ENCODE measurements around the gene OPTN. TPM values are rescaled to one million over a fixed set of nuclear protein-coding genes. Genes with fewer than 3 reads are reported as not detected.
"Not testable (repeated sequence)": the region's sequence is repeated elsewhere in the genome, so short reads cannot be mapped to it uniquely, and the experiment has no call there.

Gene OPTN
- total and polyA plus RNA-seq, 12 donors, result 63.2 to 148 (median 92.5) TPM

- 61 to 74% (median 67%) methylated on average over 7 of the region's 7 CpGs for WGBS, 4 donors
- TF ChIP-seq, protein P1, sequence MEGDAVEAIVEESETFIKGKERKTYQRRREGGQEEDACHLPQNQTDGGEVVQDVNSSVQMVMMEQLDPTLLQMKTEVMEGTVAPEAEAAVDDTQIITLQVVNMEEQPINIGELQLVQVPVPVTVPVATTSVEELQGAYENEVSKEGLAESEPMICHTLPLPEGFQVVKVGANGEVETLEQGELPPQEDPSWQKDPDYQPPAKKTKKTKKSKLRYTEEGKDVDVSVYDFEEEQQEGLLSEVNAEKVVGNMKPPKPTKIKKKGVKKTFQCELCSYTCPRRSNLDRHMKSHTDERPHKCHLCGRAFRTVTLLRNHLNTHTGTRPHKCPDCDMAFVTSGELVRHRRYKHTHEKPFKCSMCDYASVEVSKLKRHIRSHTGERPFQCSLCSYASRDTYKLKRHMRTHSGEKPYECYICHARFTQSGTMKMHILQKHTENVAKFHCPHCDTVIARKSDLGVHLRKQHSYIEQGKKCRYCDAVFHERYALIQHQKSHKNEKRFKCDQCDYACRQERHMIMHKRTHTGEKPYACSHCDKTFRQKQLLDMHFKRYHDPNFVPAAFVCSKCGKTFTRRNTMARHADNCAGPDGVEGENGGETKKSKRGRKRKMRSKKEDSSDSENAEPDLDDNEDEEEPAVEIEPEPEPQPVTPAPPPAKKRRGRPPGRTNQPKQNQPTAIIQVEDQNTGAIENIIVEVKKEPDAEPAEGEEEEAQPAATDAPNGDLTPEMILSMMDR (IDR thresholded peaks at IDR 0.05), result no peak
- no peak for TF ChIP-seq POLR2A (IDR thresholded peaks at IDR 0.05)
- Histone ChIP-seq H3K27ac (peak overlapping the region in 1 of 5 donors; percentile 34), H3K4me3 (no peak overlapping the region), H3K27me3 (no peaks in the 10 kb centered on the region), H3K36me3 (replicated peaks in 1 of 2) (no peaks in the 10 kb centered on the region), H3K4me1 (replicated peaks in 1 of 2) (peaks cover 12 to 25% of the 10 kb centered on the region in 2 donors), H3K9me3 (replicated peaks in 1 of 3) (no peaks in the 10 kb centered on the region)
- intact Hi-C loops (cut with DNase I), result no loop called here
- DNase-seq, result no peak
Measured at GRCh38 chr10:13092291-13093102, 7.5 kb upstream of the OPTN start.

DNA sequence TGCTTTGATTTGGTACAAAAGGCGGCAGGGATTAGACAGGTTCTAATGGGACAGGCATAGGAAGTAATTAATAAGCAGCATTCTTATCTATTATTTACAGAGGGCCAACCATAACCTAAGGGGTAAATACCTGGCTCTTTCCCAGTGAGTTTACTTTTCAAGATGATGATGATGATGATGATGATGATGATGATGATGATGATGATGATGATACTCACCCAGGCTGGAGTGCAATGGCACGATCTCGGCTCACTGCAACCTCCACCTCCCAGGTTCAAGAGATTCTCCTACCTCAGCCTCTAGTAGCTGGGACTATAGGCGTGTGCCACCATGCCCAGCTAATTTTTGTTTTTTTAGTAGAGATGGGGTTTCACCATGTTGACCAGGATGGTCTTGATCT is 5.9 kb upstream of the OPTN start:
- 94 to 100% (median 97%) methylated on average over 4 of the region's 4 CpGs for WGBS, 4 donors
- H3K27ac ChIP-seq; H3K36me3 ChIP-seq (replicated peaks in 1 of 2); intact Hi-C loops (cut with DNase I); H3K27me3 ChIP-seq; DNase-seq; H3K9me3 ChIP-seq (replicated peaks in 1 of 3); H3K4me3 ChIP-seq: not testable (repeated sequence)
- peaks cover 12 to 13% of the 10 kb centered on the region in 2 donors for H3K4me1 ChIP-seq (replicated peaks in 1 of 2)

DNA sequence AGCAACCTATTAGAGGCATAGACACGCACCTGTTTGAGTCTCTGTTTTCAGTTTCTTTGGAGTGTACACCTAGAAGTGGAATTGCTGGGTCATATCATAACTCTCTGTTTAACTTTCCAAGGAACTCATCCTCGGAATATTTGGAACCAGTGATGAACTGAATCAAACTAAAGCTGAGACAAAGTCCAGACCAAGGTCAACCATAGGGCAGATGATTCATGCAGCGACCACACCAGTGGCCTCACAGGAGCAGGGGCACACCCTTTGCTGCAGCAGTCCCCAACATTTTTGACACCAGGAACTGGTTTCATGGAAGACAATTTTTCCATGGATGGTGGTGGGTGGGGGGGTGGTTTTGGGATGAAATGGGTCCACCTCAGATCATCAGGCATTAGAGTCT is 4.9 kb upstream of the OPTN start:
- intact Hi-C loops (cut with DNase I), result no loop called here

DNA sequence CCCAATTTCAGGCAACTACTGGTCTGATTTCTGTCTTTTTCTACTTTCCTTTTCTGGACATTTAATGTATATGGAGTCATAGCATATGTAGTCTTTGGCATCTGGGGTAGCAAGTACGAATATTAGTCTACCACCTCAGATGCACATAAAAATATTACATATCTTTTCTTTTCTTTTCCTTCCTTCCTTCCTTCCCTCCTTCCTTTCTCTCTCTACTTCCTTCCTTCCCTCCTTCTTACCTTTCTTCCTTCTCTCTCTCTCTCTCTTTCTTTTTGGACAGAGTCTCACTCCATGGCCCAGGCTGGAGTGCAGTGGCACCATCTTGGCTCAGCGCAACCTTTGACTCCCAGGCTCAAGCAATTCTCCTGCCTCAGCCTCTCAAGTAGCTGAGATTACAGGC is 4.0 kb upstream of the OPTN start:
- Histone ChIP-seq H3K36me3 (replicated peaks in 1 of 2) (no peaks in the 10 kb centered on the region), H3K4me1 (replicated peaks in 1 of 2) (peaks cover 14% of the 10 kb centered on the region in 2 donors), H3K4me3 (no peak overlapping the region), H3K27me3 (no peaks in the 10 kb centered on the region), H3K9me3 (replicated peaks in 1 of 3) (no peaks in the 10 kb centered on the region), H3K27ac (no peak overlapping the region)
- 86 to 95% (median 90%) methylated on average over 2 of the region's 2 CpGs for WGBS, 4 donors
- intact Hi-C loops (cut with DNase I), result no loop called here
- DNase-seq, result no peak
- no peak for TF ChIP-seq POLR2A (IDR thresholded peaks at IDR 0.05)
- TF ChIP-seq, protein P1 (IDR thresholded peaks at IDR 0.05), result no peak

More for the DNA sequence above, 4.9 kb upstream of the OPTN start:
- no peak for TF ChIP-seq POLR2A (IDR thresholded peaks at IDR 0.05)
- TF ChIP-seq, protein P1 (IDR thresholded peaks at IDR 0.05), result no peak
- 52 to 64% (median 60%) methylated on average over 3 of the region's 3 CpGs for WGBS, 4 donors
- peaks cover 12 to 13% of the 10 kb centered on the region in 2 donors for H3K4me1 ChIP-seq (replicated peaks in 1 of 2)
- H3K27me3 ChIP-seq, result no peaks in the 10 kb centered on the region
- no peak overlapping the region for H3K27ac ChIP-seq
- H3K36me3 ChIP-seq (replicated peaks in 1 of 2), result no peaks in the 10 kb centered on the region
- H3K4me3 ChIP-seq, result no peak overlapping the region
- H3K9me3 ChIP-seq (replicated peaks in 1 of 3), result no peaks in the 10 kb centered on the region
- DNase-seq, result no peak
